ENCODE data around the gene RPS3.
"Not testable (repeated sequence)": the region's sequence is repeated elsewhere in the genome, so short reads cannot be mapped to it uniquely, and the experiment has no call there.

The RPS3 gene

GRCh38 chr11:75351791-75352587 lies 47.3 kb upstream of the RPS3 start:
- ChIA-PET POLR2A (interaction anchor here (1.0 to 1.6 kb wide), 5 partner anchors 9 to 72 kb away, joined by 3 to 8 read pairs (median 4); no protein-coding TSS in a partner anchor), CTCF (interaction anchor here (1.1 to 1.5 kb wide), 3 partner anchors 9 to 16 kb away, joined by 4 to 5 read pairs (median 5); no protein-coding TSS in a partner anchor)
- TF ChIP-seq SUZ12 (IDR thresholded peaks at IDR 0.05): no peak
- TF ChIP-seq BHLHE40 (IDR thresholded peaks at IDR 0.05; ENCODE audit: borderline replicate concordance): no peak
- TF ChIP-seq SP1 (IDR thresholded peaks at IDR 0.05): no peak
- TF ChIP-seq ARNT (IDR thresholded peaks at IDR 0.05): no peak
- 0 out of 2 replicates have a peak, but pooled peaks have one; percentile 33 for TF ChIP-seq L3MBTL2 (conservative IDR thresholded peaks at IDR 0.05)
- TF ChIP-seq CTBP1 (IDR thresholded peaks at IDR 0.05; ENCODE audit: borderline replicate concordance): no peak
- peak; percentile 93 for TF ChIP-seq TARDBP (IDR thresholded peaks at IDR 0.05)
- TF ChIP-seq ZNF384 (IDR thresholded peaks at IDR 0.05): no peak
- no peak for TF ChIP-seq FOXA1 (IDR thresholded peaks at IDR 0.05)
- no peak for TF ChIP-seq ELF4 (IDR thresholded peaks at IDR 0.05)
- DNase-seq (ENCODE audit: extremely low spot score): no peak

- POLR2A ChIA-PET: interaction anchor here (1.0 to 1.6 kb wide), 3 partner anchors 10 to 12 kb away, joined by 4 read pairs; no protein-coding TSS in a partner anchor
These were observed 46.6 kb upstream of the RPS3 start for GRCh38 chr11:75352588-75353206.

GRCh38 chr11:75355051-75355450 lies 44.3 kb upstream of the RPS3 start:
- TF ChIP-seq ELF4 (IDR thresholded peaks at IDR 0.05) (no peak), CTBP1 (IDR thresholded peaks at IDR 0.05; ENCODE audit: borderline replicate concordance) (no peak), FOXA1 (IDR thresholded peaks at IDR 0.05) (no peak), HDGF (IDR thresholded peaks at IDR 0.05; ENCODE audit: borderline replicate concordance) (no peak), ARNT (IDR thresholded peaks at IDR 0.05) (no peak), TARDBP (IDR thresholded peaks at IDR 0.05) (no peak), LEF1 (IDR thresholded peaks at IDR 0.05; ENCODE audit: borderline replicate concordance) (no peak), SUZ12 (IDR thresholded peaks at IDR 0.05) (no peak), NFRKB (IDR thresholded peaks at IDR 0.05) (no peak)
- TF ChIP-seq, protein P1, sequence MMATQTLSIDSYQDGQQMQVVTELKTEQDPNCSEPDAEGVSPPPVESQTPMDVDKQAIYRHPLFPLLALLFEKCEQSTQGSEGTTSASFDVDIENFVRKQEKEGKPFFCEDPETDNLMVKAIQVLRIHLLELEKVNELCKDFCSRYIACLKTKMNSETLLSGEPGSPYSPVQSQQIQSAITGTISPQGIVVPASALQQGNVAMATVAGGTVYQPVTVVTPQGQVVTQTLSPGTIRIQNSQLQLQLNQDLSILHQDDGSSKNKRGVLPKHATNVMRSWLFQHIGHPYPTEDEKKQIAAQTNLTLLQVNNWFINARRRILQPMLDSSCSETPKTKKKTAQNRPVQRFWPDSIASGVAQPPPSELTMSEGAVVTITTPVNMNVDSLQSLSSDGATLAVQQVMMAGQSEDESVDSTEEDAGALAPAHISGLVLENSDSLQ (IDR thresholded peaks at IDR 0.05): no peak
- POLR2A ChIA-PET: interaction anchor here (1.1 kb wide), 1 partner anchor 9 kb away, joined by 3 read pairs; no protein-coding TSS in a partner anchor
- DNase-seq (ENCODE audit: extremely low spot score): no peak
- CTCF ChIA-PET: interaction anchor here (0.7 kb wide), 1 partner anchor 574 kb away, joined by 6 read pairs; no protein-coding TSS in a partner anchor

More at GRCh38 chr11:75352588-75353206, 46.6 kb upstream of the RPS3 start:
- CTCF ChIA-PET: interaction anchor here (1.5 kb wide), 1 partner anchor 13 kb away, joined by 5 read pairs; no protein-coding TSS in a partner anchor
- TF ChIP-seq ARNT (IDR thresholded peaks at IDR 0.05) (no peak), FOXM1 (IDR thresholded peaks at IDR 0.05; ENCODE audit: borderline replicate concordance) (no peak)
- DNase-seq (ENCODE audit: extremely low spot score): no peak

DNA sequence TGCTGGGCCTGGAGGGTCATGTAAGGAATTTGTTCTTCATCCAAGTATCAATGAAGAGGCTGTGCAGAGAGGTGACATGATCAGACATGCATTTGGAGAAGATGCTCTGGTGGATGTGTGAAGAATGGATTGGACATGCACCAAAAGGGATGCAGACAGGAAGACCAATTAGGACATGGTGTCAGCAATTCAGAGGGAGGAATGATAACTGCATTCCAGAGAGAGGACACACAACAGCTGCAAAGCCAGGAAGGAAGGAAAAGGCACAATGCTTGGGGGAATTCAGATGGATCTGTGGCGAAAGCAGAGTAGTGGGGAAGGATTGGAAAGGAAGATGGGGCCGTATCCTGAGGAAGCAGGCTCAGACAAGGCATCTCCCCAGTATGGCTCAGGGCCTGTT lies 42.7 kb upstream of the RPS3 start:
- CTCF ChIA-PET: no interaction called here
- POLR2A ChIA-PET: no interaction called here
- TF ChIP-seq SP1 (IDR thresholded peaks at IDR 0.05) (no peak), FOXK2 (IDR thresholded peaks at IDR 0.05) (no peak), HDGF (IDR thresholded peaks at IDR 0.05; ENCODE audit: borderline replicate concordance) (no peak), CTBP1 (IDR thresholded peaks at IDR 0.05; ENCODE audit: borderline replicate concordance) (no peak), ARNT (IDR thresholded peaks at IDR 0.05) (no peak), FOXA1 (IDR thresholded peaks at IDR 0.05) (no peak), LEF1 (IDR thresholded peaks at IDR 0.05; ENCODE audit: borderline replicate concordance) (no peak), ZNF384 (IDR thresholded peaks at IDR 0.05) (no peak), L3MBTL2 (conservative IDR thresholded peaks at IDR 0.05) (no peak), BHLHE40 (IDR thresholded peaks at IDR 0.05; ENCODE audit: borderline replicate concordance) (no peak), TARDBP (IDR thresholded peaks at IDR 0.05) (no peak), ELF4 (IDR thresholded peaks at IDR 0.05) (no peak), FOXM1 (IDR thresholded peaks at IDR 0.05; ENCODE audit: borderline replicate concordance) (no peak), SUZ12 (IDR thresholded peaks at IDR 0.05) (no peak), NFRKB (IDR thresholded peaks at IDR 0.05) (no peak)
- TF ChIP-seq, protein P1 (IDR thresholded peaks at IDR 0.05): no peak
- DNase-seq (ENCODE audit: extremely low spot score): no peak

GRCh38 chr11:75362285-75362684 lies 37.0 kb upstream of the RPS3 start:
- DNase-seq (ENCODE audit: extremely low spot score): not testable (repeated sequence)
- ChIA-PET CTCF (interaction anchor here (0.9 to 2.2 kb wide), 3 partner anchors 9 to 22 kb away, joined by 3 to 5 read pairs (median 3); no protein-coding TSS in a partner anchor), POLR2A (interaction anchor here (1.2 kb wide), 1 partner anchor 10 kb away, joined by 4 read pairs; no protein-coding TSS in a partner anchor)

DNA sequence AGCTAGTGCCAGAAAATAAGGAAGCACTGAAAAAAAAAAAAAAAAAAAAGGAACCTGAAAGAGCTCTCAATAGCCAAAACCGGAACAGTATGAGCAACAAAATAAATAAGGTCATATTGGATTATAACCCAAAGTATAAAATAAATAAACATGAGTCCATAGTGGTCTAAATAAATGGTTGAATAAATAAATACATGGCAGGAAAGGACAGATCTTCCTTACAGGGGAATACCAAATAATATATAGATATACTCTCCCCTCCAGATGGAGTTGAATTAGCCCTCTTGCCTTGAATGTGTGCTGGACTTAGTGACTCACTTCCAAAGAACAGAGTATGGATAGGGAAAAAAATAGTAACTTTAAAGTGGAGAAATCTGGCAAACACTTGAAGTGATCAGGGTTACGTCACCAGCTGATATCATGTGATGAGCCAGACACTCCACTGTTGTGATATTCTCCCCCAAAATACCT lies 33.6 kb upstream of the RPS3 start:
- no peak for DNase-seq (ENCODE audit: extremely low spot score)

DNA sequence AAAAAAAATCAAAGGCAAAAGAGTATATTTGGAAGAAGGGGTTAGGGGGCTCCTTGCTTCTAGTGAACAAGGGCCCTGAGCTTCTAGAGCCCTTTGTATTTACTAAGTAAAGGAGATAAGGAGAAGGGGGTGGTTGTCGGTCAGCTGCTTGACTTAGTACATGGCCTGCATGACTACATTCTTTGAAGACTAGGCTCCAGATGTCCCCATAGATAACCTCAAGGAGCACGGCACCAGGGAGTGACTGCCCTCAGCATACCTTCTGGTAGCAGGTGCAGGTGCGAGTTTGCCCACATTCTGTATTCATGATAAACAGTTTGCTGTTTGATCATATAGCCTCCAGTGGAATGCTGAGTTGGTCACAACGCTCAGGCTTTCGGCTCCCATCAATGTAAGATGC lies 32.5 kb upstream of the RPS3 start:
- POLR2A ChIA-PET; CTCF ChIA-PET; DNase-seq (ENCODE audit: extremely low spot score): not testable (repeated sequence)

More for the DNA sequence above, 33.6 kb upstream of the RPS3 start:
- ChIA-PET POLR2A (no interaction called here), CTCF (interaction anchor here (0.7 kb wide), 1 partner anchor 33 kb away, joined by 3 read pairs; no protein-coding TSS in a partner anchor)
- TF ChIP-seq CTBP1 (IDR thresholded peaks at IDR 0.05; ENCODE audit: borderline replicate concordance): no peak
- TF ChIP-seq ELF4 (IDR thresholded peaks at IDR 0.05): no peak
- no peak for TF ChIP-seq FOXA1 (IDR thresholded peaks at IDR 0.05)
- TF ChIP-seq ZNF384 (IDR thresholded peaks at IDR 0.05): no peak
- TF ChIP-seq TARDBP (IDR thresholded peaks at IDR 0.05): no peak
- no peak for TF ChIP-seq LEF1 (IDR thresholded peaks at IDR 0.05; ENCODE audit: borderline replicate concordance)
- no peak for TF ChIP-seq NFRKB (IDR thresholded peaks at IDR 0.05)
- no peak for TF ChIP-seq L3MBTL2 (conservative IDR thresholded peaks at IDR 0.05)
- TF ChIP-seq FOXM1 (IDR thresholded peaks at IDR 0.05; ENCODE audit: borderline replicate concordance): no peak
- TF ChIP-seq, protein P1 (IDR thresholded peaks at IDR 0.05): no peak
- no peak for TF ChIP-seq SUZ12 (IDR thresholded peaks at IDR 0.05)
- TF ChIP-seq FOXK2 (IDR thresholded peaks at IDR 0.05): no peak
- TF ChIP-seq HDGF (IDR thresholded peaks at IDR 0.05; ENCODE audit: borderline replicate concordance): no peak
- TF ChIP-seq BHLHE40 (IDR thresholded peaks at IDR 0.05; ENCODE audit: borderline replicate concordance): no peak
- no peak for TF ChIP-seq SP1 (IDR thresholded peaks at IDR 0.05)
- no peak for TF ChIP-seq ARNT (IDR thresholded peaks at IDR 0.05)

All from HEK293T (cell line).